GM18508 (cell line): ENCODE measurements around the gene PHLDA2.

ENCODE experiments used
- ATAC-seq: cut with Tn5 transposase; IDR thresholded peaks from one replicate; pipeline ENCODE4 v1.9.1; 2021; ENCODE audit warnings: moderate number of reproducible peaks; ENCODE audit not compliant: insufficient read depth, unreplicated experiment

Gene PHLDA2, protein sequence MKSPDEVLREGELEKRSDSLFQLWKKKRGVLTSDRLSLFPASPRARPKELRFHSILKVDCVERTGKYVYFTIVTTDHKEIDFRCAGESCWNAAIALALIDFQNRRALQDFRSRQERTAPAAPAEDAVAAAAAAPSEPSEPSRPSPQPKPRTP

DNA sequence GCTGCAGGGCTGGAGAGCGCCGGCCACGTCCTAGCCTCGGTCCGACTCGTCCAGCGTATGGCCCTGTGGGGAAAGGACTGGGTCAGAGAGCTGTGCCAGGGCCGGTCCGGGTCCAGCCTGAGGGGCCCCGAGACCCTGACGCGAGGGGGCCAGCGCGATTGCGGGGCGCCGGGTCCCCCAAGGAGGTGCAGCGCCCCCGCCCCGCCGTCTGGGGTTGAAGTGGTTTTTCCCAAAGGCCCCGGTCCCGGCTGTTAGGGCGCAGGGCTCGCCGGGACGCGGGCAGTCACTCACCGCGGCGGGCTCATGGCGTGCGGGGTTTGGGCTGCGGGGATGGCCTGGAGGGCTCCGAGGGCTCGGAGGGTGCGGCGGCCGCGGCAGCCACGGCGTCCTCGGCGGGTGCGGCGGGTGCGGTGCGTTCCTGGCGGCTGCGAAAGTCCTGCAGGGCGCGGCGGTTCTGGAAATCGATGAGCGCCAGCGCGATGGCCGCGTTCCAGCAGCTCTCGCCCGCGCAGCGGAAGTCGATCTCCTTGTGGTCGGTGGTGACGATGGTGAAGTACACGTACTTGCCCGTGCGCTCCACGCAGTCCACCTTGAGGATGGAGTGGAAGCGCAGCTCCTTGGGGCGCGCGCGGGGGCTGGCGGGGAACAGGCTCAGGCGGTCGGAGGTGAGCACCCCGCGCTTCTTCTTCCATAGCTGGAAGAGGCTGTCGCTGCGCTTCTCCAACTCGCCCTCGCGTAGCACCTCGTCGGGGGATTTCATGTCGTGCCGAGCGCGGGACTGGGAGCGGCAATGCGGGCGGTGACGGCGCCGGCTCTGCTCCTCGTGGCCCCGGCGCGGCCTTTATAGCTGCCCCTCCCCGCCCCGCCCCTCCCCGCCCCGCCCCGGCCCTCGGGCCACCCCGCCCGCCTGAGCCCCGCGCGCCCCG is at the start of gene PHLDA2:
PHLDA2 (minus strand) TSS at position 816 of the 926 bp plus-strand sequence; CDS start at position 760, 56 bp downstream.
- ATAC-seq: no peak

GRCh38 chr11:2977113-2977512 is 47.9 kb upstream of the PHLDA2 start:
- ATAC-seq: no peak

DNA sequence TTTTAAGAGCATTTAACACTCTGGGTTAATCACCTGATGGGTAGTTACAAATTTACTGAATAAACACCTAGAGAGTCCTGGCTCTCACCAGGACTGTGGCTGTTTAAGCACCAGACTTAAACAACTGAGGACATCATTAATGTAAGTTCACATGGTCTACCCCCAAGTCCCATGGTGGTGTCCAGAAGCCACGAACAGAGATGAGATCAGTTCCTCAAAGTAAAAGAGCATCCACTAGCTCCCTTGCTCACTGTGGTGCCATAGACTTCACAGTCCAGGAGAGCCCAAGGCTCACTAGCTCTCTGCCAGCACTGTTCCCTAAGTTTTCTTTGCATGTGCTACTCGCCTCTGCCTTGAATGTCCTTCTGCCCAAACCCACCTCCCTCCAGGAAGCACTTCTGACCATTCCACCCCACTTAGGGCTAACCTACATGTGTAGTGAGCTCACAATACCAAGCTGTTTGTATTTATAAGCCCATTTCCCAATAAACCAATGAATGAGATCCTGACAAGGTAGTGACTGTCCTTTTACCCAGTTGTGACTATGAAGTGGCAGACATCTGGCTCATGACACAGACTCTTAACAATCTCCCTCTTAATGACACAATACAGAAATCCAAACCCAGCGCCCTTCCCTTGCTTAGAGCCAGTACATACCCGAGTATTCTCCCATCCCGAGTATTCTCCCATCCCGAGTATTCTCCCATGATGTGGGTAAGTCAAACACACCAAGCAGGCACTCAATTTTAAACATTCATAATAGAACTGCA is 47.3 kb upstream of the PHLDA2 start:
- ATAC-seq: no peak

GRCh38 chr11:2975594-2975993 is 46.4 kb upstream of the PHLDA2 start:
- ATAC-seq: no peak

DNA sequence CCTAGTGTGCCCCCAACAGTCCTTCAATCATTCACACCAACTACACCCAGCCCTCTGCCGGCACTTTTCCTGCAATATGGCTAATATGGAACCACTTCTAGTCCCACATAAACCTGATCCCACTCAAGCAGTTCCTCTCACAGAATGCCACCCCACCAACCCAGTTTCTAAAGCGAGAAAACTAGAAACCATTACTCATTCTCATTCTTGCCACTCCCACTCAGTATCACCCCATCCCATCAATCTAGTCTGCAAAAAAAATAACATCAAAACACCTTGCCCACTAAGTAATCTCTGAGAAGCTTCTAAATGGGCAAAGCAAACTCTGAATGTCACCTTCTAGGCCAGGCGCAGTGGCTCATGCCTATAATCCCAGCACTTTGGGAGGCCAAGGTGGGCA is 45.1 kb upstream of the PHLDA2 start:
- ATAC-seq: no peak

DNA sequence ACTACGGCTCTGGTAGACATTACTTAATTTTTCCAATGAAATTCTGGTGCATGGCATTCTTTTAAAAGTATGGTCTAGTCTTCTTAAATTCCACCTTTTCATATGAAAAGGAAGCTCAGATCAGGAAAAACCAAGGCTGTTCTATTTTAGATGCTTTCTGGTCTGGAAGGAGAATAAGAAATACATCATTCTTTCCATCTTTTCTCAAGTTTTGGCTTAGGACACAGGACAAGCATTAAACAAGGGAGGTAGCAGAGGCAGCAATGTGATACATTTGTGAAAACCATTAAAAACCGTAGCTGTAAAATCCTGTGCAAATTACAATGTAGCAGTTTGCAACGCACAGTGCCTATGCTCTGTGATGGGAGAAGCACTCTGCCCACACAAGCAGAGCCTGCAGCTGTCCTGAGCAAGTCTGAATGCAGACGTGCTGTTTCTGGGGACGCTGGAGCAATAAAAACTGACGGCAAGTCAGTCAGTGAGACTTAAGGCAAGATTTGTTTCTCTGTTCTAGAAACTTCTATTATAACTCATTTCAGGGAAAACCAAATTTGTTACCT is 39.2 kb upstream of the PHLDA2 start:
- no peak for ATAC-seq

- no peak for ATAC-seq
Measured at GRCh38 chr11:2964782-2965181, 35.6 kb upstream of the PHLDA2 start.

- no peak for ATAC-seq
Measured at GRCh38 chr11:2963761-2964160, 34.5 kb upstream of the PHLDA2 start.

DNA sequence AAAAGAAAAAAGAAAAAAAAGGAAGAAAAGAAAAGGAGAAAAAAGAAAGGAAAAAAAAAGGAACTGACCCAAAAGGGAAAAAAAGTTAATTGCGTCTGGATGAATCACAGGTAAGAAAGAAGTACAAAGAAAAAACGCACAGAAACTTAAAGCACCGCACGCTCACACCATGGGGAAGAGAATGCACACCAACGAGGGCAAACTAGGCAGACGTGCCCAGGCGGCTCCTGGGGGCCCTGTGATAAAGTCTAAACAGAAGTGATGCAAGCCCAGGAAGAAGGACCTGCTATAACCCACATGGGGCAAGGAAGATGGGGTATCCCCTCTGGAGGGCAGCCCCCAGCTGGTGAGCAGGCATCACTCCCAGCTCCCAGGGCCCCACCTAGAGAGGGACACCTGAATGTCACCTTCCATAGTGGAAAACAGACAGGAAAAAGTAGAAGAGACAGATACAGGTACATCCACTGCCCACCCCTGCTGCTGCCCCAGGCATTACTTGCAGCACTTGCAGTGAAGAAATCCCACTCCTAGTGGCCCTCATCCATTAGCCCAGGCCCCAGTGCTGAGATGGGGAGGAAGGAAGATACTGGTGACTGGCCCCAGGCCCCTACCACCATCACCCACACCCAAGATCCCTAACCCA is 34.0 kb upstream of the PHLDA2 start:
- no peak for ATAC-seq

- ATAC-seq: no peak
Measured at GRCh38 chr11:2961080-2961479, 31.9 kb upstream of the PHLDA2 start.

DNA sequence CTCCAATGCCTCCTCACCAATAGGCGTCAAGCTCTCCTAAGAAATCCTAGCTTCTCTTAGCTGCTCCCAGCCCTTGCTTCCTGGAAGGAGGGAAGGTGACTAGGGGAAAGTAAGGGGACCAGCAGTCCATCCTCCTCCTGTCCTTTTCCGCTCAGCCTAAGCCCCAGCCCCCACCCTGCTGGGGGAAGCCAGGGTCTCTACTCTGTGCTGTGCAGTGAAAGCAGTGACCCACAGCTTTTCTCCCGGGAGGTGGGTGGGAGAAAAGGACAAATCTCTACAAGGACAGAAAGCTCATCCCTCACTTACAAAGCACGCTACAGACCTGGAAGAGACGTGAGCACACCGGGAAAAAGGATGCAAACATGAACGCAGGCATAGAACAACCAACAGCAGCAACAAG is 30.9 kb upstream of the PHLDA2 start:
- ATAC-seq: no peak

DNA sequence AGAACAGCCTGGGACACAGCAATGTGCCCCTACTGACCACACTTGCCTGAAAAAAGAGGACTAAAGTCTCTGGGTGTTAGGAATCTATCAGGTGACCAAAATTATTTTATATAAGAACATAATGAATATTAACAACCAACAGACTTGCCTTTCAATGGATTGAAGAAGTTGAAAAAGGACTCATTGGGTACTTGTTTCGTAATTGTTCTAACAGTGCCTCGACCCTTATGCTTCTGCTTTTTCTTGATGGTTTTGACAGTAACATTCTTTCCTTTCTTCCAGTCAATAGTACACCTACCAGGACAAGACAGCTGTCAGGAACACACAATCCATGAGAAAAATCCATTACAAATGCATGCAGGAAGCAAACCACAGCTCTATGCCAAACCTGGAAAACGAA is 29.0 kb upstream of the PHLDA2 start:
- no peak for ATAC-seq

DNA sequence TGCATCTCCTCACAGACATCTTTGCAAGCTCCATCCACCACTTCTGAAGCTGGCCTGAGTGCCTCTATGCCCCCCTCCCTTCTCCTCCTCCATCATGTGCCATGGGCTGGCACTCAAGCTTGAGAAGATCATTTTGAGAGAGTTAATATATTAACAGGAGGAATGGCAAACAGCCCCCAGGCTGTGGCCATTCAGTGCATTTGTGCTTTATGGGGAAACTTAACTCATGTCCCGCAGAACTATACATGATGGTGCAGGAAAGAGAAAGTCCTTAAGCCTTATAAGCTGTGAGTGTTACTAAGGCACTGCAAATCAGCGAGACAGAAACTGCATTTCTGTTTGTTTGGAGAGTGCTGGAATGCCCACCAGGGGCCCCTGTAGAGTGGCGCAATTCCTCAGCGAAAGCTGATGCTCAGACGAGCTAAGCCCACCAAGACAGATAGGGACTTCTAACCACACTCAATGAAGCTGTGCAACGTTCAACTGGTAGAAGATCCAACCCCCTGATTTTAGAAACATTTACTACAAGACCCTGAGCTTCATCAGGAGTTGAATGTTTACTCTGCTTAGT is 26.8 kb upstream of the PHLDA2 start:
- no peak for ATAC-seq

DNA sequence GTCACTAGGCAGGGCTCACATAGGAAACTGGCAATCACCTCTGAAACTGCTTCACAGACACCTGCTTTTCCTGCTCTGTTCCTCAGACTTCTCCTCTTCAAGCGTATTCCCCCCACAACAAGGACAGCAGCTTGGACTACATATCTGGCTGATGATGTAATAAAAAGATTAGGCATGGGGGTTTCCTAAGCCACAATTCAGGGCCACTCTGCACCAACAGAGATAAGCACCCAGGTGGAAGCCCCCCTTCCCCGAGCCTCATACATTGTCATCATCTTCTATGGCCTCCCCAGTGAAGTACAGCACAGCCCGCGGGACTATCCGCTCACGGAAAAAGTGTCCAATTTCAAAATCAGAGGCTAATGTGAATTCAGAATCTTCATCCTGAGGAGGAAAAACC is 25.0 kb upstream of the PHLDA2 start:
- ATAC-seq: no peak

DNA sequence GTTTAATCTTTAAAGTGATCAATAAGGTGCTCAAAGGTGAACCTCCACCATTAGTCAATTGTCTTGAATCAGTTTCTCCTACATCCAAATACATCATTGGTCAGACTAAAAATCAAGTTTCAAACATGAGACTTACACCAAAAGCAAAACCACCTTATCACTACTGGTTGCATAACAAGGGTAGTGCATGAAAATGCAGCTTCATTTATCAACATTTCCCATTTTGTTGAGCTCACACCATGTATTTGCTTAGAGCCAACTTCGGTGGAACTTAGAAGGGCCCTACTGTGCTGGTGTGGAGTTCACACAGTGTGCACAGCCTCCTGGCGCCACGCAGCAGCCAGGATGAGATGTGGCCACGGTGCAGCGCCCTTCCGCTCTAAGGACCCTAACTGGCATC is 23.1 kb upstream of the PHLDA2 start:
- ATAC-seq: no peak

DNA sequence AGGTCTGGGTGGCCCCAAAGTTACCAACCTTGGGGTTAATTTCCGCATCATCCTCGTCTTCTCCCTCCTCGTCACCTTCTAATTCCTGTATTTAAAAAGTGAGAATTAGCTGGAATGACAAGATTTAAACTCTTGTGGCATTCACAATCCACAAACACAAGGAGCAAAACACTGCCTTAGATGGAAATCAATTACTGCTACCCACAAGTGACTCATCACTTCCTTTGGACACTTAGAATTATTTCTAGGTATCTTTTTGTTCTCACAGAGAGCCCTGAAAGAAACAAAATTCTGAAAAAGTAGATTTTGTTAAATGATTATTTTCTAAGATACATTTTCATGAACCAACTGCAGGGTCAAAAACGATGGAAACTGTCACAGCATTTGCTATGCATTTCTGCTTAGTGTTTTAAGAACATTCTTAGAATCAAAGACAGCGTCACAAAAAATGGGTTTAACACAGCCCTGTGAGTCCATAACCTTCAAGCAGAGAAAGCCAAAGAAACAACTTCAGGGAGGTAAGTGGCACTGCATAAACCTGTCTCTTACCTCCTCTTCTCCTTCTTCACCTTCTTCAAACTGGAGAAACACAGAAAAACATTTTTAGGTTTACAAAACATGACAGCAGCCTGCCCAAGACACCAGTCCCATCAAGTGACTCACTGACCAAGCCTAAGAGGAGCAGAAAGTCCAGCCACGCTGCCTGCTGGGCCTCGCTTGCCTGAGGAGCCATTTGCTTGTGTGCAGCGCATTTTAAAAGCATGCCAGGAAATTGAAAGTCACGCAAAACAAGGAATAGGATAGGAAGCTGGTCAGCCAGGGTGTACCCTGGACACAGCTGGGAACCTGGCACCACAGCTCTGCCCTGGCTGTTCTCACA is 22.3 kb upstream of the PHLDA2 start:
- no peak for ATAC-seq

DNA sequence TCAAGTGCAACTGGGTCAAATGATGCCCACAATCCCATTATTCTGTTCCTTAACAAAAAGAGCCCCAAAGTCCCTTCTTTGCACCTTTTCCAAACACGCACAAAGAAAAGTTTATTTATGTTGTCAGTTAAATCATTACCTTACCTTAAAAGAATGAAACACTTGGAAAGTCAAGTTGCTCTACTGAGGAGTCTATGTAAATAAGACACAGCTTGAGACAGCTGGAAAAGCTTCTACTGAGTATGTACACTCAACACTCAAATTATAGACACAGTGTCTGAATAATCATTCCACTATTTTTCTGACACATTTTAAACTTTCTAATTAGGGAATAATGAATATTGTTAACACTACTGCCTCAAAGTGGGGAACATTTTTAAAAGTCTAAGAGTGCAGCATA is 21.6 kb upstream of the PHLDA2 start:
- ATAC-seq: no peak

GRCh38 chr11:2949920-2950319 is 20.7 kb upstream of the PHLDA2 start:
- ATAC-seq: no peak

DNA sequence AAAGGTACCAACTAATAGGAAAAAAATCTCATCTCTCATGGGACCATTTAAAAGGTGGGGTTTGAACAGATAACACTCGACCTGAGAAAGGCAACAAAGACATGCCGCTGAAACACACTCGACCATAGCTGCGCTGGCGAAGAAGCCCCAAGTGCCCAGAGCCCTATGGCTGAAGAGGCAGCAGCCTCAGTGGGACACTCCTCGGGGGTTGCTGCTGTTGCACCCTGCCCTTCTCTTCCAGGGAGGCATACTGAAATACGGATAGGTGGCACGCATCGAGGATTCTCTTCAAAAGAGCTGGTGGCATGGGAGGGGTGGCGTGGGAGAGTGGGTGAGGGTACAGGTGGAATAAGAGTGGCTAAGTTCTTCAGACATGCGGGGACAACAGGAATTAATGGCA is 18.5 kb upstream of the PHLDA2 start:
- no peak for ATAC-seq
